Thyroid gland (tissue), 4 donors: ENCODE measurements around the gene SYNJ2. TPM values are rescaled to one million over a fixed set of nuclear protein-coding genes. Genes with fewer than 3 reads are reported as not detected.

Source experiments
- DNase-seq, 2 donors: peaks; one replicate each; pipeline ENCODE4 v3.0.0-alpha.2; 2019
- H3K27ac ChIP-seq, 3 donors: fragments of 200-600 bp; sonication (generic); 1 replicate in 2 of 3; 2 replicates in 1 of 3; pipeline ENCODE4 v1.5.1; 2016 to 2019; ENCODE audit warnings: mild to moderate bottlenecking in 1 of 3, moderate library complexity in 1 of 3
- H3K27me3 ChIP-seq: fragments of 200-600 bp; sonication (generic); one replicate; pipeline ENCODE4 v1.5.1; 2019
- H3K36me3 ChIP-seq, 2 donors: fragments of 200-600 bp; sonication (generic); one replicate each; pipeline ENCODE4 v1.5.1; 2016 to 2019
- H3K4me1 ChIP-seq, 2 donors: fragments of 200-600 bp; sonication (generic); one replicate each; pipeline ENCODE4 v1.5.1; 2017 to 2019
- H3K4me3 ChIP-seq, 3 donors: fragments of 200-600 bp; sonication (generic); replicated peaks in 1 of 3; 1 replicate in 2 of 3; 2 replicates in 1 of 3; pipeline ENCODE4 v1.5.1; 2016; ENCODE audit warnings: mild to moderate bottlenecking in 1 of 3
- H3K9me3 ChIP-seq: fragments of 200-600 bp; sonication (generic); one replicate; pipeline ENCODE4 v1.5.1; 2017
- CTCF ChIP-seq, 6 experiments: fragments of 200-600 bp in 3 of 6; fragments of 450-650 bp in 3 of 6; sonication (generic) in 3 of 6; IDR thresholded peaks; one replicate each; pipeline ENCODE4 v1.5.1; 2016 to 2019; ENCODE audit warnings: antibody characterized with exemption in 6 of 6, mild to moderate bottlenecking in 2 of 6, inconsistent platforms in 1 of 6, moderate library complexity in 1 of 6
- POLR2A ChIP-seq, 2 donors: fragments of 450-650 bp; IDR thresholded peaks; one replicate each; pipeline ENCODE4 v1.6.1; 2017; ENCODE audit warnings: antibody characterized with exemption in 2 of 2, mild to moderate bottlenecking in 2 of 2, moderate library complexity in 1 of 2
- WGBS, 2 donors: methylation state at CpG; one replicate each; pipeline ENCODE4 v1.1.5; 2017; 5-methylcytosine and 5-hydroxymethylcytosine counted together
- intact Hi-C: fragments of 100-400 bp; cut with DNase I; formaldehyde crosslinking; loops from one replicate; pipeline ENCODE4 v1.15.1; 2023
- total RNA-seq, 4 donors: library from RNA; depleted of rRNA; stranded (reverse); fragments of >200 nt; gene quantifications; one replicate each; pipeline ENCODE4 v1.2.3, GENCODE V29; 2016

SYNJ2 gene
- total RNA-seq, 4 donors from 2014 or later: 11.3 to 22.7 (median 13.5) TPM

DNA sequence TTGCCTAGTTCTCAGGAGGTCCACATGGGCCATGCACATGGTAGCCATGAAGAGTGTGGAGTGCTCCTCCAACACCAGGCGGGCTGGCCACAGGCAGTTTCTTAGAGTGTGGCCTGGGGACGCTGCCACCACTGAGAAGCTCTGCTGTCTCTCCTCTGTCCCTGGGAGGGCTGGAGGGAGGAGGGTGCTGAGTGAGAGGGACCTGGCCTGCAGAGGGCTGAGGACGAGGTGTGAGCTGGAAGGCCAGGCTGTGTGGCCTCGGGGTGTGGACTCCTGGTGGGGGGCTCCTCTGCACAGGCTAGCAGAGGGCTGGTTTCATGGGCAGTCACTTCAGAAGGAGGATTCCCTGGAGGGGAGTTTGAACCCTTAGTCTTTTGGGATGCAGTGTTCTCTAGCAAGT, 39.7 kb downstream of the SYNJ2 start:
- WGBS, 2 donors: 83 to 86% methylated on average over 2 to 4 of the region's 4 CpGs
- intact Hi-C loops: no loop called here
- H3K36me3 ChIP-seq: no peaks in the 10 kb centered on the region
- TF ChIP-seq CTCF (IDR thresholded peaks at IDR 0.05) (no peak), POLR2A (IDR thresholded peaks at IDR 0.05) (no peak)
- H3K27me3 ChIP-seq: no peaks in the 10 kb centered on the region
- no peak overlapping the region for H3K27ac ChIP-seq
- H3K4me1 ChIP-seq: peaks cover 7 to 19% of the 10 kb centered on the region in 2 donors
- DNase-seq: no peak
- no peaks in the 10 kb centered on the region for H3K9me3 ChIP-seq
- no peak overlapping the region for H3K4me3 ChIP-seq

DNA sequence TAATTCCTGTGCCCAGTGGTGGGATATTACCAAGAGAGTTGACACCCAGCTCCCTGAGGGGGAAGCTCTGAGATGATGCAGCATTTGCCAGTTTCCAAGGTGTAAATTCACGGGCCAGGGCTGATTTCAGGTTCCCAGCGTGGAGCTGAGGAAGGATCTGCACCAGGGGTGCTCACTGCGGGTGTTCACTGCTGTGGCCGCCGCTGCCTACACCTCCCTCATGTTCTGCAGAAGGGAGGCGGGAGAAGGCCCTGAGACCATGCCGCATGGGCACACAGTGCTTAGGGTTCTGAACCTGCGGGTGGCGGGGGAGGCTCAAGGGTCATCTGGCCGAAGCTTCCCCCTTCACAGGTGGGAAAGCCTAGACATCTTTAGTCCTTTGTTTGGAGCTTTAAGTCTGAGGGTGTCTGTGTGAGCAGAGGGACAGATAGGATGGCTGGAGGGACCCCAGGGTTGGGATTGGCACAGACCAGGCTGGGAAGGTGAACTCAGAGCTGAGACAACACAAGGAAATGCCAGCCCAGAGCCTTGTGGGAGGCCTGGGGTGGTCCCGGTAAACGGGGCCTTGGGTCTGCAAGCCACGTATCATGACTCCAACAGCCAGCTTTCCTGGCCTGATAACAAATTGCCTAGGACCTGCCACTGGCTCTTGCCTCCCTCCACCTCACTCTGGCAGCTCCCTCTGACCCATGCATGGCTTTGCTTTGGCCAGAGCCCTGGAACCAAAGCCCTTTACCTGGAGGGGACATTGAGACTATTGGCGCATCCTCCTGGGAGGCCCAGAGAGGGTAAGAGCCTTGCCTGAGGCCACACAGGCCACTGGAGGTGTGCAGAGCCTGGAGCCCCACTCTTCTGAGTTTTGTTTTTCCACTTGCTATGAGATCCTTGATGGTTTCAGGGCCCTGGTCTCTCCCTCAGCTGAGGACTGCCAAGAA, 40.4 kb downstream of the SYNJ2 start:
- Histone ChIP-seq H3K27me3 (no peaks in the 10 kb centered on the region), H3K36me3 (no peaks in the 10 kb centered on the region), H3K27ac (no peak overlapping the region), H3K4me3 (no peak overlapping the region), H3K9me3 (no peaks in the 10 kb centered on the region), H3K4me1 (peaks cover 13 to 26% of the 10 kb centered on the region in 2 donors)
- 93 to 95% methylated on average over 14 of the region's 14 CpGs for WGBS, 2 donors
- TF ChIP-seq CTCF (IDR thresholded peaks at IDR 0.05) (no peak), POLR2A (IDR thresholded peaks at IDR 0.05) (no peak)
- DNase-seq: no peak
- intact Hi-C loops: no loop called here

- Histone ChIP-seq H3K9me3 (no peaks in the 10 kb centered on the region), H3K4me1 (peaks cover 13 to 35% of the 10 kb centered on the region in 2 donors), H3K36me3 (no peaks in the 10 kb centered on the region), H3K27me3 (no peaks in the 10 kb centered on the region), H3K4me3 (no peak overlapping the region), H3K27ac (no peak overlapping the region)
- TF ChIP-seq POLR2A (IDR thresholded peaks at IDR 0.05): no peak
- intact Hi-C loops: no loop called here
- 91 to 98% methylated on average over 14 of the region's 14 CpGs for WGBS, 2 donors
- no peak for DNase-seq
Observed at GRCh38 chr6:158022749-158023596, 41.3 kb downstream of the SYNJ2 start.

GRCh38 chr6:158023597-158023939, 41.9 kb downstream of the SYNJ2 start:
- Histone ChIP-seq H3K9me3 (no peaks in the 10 kb centered on the region), H3K4me3 (no peak overlapping the region), H3K4me1 (peaks cover 13 to 38% of the 10 kb centered on the region in 2 donors), H3K36me3 (no peaks in the 10 kb centered on the region), H3K27ac (no peak overlapping the region), H3K27me3 (no peaks in the 10 kb centered on the region)
- DNase-seq: no peak
- intact Hi-C loops: no loop called here
- TF ChIP-seq CTCF (IDR thresholded peaks at IDR 0.05) (no peak), POLR2A (IDR thresholded peaks at IDR 0.05) (no peak)
- WGBS, 2 donors: 93 to 94% methylated on average over 5 of the region's 5 CpGs

DNA sequence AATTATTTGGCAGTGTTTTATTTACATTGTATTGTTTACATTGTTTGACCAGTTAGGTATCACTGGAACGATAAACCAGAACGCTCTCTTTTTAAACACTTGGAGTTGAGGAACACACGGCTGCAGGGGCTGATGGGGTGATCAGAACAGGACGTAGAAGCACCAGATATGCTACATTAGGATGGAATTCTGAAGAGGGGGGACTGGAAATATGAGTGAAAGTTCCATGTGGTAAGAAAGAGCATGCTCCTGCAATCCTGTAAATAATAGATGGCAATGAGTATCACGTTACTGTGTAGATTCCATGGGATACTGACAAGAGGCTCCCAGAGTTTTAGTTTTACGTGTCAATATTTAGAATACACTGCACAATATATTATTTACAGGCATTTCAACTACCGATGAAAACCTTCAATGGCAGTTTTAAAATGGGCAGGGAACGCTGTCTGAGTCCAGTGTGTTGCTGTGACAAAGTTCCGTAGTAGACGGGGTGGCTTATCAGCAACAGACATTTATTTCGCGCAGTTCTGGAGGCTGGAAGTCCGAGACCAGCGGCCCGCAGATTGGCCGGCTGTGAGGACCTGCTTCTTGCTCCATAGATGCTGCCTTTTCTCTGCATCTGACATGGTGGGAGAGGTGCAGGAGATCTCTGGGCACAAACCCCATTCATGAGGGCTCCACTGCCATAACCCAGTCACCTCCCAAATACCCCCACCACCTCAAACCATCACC, 43.1 kb downstream of the SYNJ2 start:
- intact Hi-C loops: no loop called here
- no peaks in the 10 kb centered on the region for H3K27me3 ChIP-seq
- no peak overlapping the region for H3K4me3 ChIP-seq
- TF ChIP-seq CTCF (IDR thresholded peaks at IDR 0.05) (no peak), POLR2A (IDR thresholded peaks at IDR 0.05) (no peak)
- DNase-seq: no peak
- H3K9me3 ChIP-seq: no peaks in the 10 kb centered on the region
- peaks cover 13 to 34% of the 10 kb centered on the region in 2 donors for H3K4me1 ChIP-seq
- H3K36me3 ChIP-seq: no peaks in the 10 kb centered on the region
- 93 to 94% methylated on average over 16 of the region's 16 CpGs for WGBS, 2 donors
- H3K27ac ChIP-seq: no peak overlapping the region
